ENCODE results near the gene TMEM11.
"Not testable (repeated sequence)": the region's sequence is repeated elsewhere in the genome, so short reads cannot be mapped to it uniquely, and the experiment has no call there.

Gene TMEM11

DNA sequence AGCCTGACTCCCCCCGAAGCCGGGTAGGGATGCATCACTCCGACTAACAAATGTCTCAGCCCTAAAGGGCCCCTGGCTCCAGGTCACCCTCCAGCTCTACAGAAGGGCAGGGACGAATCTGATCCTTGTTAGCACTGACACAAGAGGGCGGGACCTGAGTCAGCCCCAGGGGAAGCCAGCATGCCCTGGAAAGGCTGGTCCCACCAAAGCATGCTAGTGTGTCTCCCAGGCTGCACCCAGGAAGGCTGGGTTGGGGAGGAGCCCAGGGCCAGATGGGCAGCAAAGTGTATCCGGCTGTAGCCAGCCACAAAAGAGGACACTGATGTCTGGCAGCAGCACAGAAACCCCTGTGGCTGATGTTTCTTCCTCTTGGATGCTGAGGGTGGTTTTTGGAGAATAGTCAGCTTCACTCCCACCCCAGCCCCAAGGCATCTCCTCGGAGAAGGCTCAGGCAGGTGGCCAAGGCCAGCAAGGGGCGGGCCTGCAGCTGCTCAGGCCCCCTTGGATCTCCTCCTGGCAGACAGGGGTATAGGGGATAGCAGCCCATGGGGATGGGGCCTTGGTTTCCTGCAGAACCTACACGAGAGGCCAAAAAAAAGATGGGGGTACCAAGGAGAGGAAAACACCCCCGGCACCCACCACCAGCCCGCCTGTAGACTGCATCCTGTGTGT lies 28.2 kb upstream of the TMEM11 start:
- DNase-seq (ENCODE audit: low spot score): no peak

DNA sequence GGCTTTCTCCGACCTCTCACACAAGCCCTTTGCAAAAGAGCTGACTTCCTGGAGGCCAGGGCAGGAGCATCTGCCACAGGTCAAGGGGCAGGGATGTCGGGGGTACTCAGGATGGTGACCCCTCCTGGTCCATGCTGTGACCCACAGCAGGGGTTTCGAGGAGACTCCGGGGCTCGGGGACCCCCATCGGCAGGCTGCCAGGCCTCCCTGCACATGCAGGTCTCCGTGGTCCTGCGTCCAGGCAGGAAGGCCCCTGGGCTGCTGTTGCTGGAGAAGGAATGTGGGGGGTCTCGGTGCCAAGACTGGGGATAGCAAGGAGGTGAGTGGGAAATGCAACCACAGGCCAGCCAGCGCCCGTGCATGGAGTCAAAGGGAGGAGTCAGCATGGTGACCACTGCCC lies 27.6 kb upstream of the TMEM11 start:
- no peak for DNase-seq (ENCODE audit: low spot score)

DNA sequence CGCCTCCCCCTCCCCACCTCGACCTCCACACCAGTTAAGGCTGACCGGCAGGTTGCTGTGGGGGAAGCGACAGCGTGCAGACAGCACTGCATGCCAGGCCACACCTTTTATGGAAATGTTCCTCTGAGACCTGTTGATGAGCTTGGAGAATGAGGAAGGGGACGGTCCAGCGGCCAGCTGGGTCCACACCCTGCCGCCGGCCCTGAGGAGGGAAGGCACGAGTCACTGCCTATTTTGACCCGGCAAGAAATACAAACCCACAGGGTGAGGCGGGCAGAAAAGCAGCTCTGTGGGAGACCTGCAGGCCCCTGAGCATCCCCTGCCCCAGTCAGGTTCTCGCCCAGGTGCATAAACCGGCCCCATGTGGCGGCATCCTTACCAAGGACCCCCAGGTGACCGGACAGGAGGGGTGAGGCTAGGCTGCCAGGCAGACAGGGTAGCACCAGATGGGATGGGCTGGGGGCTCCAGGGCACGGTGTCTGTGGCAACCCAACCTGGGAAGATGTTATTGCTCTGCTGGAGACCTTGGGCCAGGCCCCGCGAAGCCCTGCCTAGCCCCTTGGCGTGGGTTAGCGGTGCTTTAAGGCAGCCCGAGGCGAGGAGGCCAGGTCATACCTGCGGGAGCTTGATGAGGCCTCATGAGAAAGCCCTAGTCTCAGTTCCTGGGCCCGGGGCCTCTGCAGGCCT lies 26.6 kb upstream of the TMEM11 start:
- no peak for DNase-seq (ENCODE audit: low spot score)

DNA sequence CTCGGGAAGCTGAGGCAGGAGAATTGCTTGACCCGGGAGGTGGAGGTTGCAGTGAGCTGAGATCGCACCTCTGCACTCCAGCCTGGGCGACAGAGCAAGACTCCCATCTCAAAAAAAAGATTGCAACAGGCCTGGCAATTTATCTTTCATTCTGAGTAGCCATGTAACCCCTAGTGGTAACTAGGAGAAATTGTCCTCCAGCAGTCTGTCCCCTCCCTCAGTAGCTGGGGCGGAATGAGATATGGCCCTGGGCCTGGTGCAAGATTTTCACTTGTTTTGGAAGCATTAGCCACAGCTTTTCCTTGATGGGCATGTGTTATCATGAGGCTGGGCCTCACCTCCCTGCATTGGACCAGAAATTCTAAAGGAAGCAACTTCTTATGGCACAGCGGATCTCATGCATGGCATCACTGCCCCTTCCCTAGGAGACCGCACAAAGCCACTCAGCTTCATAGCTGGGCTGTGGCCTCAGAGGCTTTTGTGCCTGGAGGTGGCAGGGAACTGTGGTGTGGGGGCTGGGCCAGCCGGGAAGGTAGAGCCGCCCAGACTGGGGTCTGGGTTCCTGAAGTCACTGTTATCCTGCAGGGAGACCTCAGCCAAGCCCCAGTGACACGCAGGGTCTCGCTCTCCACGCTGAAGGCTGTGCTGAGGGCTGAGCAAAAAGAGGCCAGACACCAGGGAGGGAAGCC lies 25.9 kb upstream of the TMEM11 start:
- peak; percentile 20 for DNase-seq (ENCODE audit: low spot score)

DNA sequence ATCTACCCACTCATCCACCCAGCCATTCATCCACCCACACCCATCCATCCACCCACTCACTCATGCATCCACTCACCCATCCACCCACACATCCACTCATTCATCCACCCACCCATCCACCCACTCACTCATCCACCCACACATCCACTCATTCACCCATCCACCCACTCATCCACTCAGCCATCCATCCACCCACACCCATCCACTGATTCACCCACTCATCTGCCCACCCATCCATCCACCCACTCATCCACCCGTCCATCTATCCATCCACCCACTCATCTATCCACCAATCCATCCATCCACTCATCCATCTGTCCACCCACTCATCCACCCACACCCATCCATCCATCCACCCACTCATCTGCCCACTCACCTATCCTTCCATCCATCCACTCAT lies 22.0 kb upstream of the TMEM11 start:
- no peak for DNase-seq (ENCODE audit: low spot score)

DNA sequence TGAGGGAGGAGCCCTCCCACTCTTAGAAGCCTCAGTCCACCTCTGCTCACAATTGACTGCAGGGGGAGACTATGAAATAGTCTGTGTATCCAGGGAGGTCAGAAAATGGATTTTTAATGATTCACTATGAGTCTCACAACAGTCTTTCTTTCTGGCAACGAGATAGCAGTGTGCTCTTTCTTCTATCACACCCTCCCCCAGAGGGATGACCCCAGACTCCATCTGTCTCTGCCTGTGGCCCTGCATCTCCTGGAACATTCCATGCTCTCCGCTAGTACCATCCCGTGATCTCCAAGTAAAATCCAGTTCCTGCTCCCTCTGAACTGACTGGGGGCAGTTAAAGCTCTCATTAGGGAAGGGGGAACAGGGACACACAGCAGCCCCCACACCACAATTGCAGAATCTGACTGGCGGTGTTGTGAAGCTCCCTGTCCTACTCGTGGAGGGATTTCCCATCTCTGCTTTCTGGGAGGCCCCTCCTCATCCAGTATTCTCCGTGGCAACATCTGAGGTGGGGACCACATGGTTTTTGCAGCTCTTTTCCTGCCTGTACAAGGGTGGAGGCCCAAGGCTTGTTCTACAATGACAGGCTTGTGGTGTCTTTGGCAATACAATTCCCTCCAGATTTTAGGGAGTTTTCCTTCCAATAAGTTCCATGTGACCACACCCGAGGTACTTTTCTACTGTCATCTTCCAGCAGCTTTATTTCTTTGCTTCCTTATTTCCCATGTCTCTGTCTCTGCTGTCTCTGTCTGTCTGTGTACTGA lies 19.8 kb upstream of the TMEM11 start:
- no peak for DNase-seq (ENCODE audit: low spot score)

DNA sequence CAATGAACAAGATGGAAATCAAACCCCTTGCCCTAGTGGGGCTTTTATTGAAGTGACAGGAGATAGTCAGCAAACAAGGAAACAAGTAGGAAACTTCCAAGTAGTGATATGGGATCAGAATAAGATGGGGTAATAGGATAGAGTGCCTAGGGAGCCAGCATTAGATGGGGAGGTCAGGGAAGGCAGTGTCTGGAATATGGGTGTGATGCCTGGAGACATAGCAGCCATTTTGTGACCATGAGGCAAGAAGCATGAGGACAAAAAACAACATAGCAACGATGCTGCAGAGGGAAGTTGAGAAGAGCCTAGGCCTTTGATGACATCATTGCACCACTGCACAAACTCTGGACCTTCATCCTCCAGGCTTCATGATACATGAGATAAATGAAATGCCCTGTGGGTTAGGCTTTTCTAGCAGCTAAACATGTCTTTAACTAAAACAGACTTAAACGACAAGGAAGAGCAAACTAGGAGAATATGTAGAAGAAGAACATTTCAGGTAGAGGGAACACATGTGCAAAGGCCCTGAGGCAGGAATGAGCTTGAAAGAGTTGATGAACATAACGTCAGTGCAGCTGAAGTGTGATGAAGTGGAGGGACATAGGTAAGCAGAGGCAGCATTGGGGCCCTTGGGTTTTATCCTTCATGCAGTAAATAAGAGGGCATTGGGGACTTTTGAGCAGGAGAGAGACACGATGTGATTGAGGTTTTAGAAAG lies 18.2 kb upstream of the TMEM11 start:
- no peak for DNase-seq (ENCODE audit: low spot score)

DNA sequence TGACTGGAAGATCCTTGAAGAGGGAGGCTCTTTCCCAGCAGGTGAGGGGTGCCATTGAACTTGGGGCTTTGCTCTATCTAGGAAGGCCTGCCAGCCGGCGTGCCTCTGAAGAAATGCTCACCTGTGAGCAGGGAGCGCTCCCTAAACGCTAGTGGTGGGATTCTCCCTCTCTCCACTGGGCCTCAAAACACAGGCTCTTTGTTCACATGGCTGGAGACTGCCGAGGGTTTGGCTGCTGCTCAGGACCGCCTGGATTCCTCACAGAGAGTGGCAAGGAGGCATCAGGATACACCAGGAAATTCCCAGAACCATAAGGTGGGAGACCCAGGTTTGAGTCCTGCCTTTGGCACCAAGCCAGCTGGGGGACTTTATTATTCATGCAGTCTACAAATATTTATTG lies 17.6 kb upstream of the TMEM11 start:
- no peak for DNase-seq (ENCODE audit: low spot score)

DNA sequence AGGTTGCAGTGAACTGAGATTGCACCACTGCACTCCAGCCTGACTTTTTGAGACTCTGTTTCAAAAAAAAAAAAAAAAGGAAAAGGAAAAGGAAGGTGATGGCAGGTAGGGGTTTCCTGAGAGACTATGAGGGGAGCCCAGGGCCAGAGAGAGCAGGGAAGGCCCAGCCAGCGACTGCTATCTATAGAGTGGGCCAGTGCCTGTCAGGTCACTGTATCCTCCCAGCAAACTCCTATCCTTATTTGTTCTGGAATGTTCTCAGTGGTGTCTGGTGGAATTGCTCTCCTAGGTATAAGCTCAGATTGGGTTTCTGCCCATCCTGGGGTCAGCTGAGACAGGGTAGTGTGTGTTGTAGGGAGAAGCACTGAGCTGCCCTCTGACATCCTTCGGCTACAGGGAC lies 14.9 kb upstream of the TMEM11 start:
- no peak for DNase-seq (ENCODE audit: low spot score)

DNA sequence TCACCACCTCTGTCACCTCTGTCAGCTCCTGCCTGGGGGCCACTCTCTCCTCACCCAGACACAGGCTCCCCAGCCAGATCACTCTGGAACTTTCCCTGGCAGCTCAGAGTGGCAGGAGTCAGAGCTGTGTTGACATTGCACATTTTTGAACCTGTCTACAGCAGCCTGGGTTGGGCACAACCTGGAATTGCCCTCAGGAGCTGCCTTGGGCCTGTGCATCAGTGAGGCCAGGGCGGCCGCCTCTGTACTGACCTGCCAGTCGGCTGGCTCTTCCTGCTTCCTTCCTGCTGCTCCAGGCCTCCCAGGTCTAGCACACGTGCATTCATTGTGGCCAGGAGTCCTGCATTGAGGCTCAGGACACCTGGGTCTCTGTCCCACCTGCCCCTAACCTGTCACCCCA lies 14.2 kb upstream of the TMEM11 start:
- no peak for DNase-seq (ENCODE audit: low spot score)

DNA sequence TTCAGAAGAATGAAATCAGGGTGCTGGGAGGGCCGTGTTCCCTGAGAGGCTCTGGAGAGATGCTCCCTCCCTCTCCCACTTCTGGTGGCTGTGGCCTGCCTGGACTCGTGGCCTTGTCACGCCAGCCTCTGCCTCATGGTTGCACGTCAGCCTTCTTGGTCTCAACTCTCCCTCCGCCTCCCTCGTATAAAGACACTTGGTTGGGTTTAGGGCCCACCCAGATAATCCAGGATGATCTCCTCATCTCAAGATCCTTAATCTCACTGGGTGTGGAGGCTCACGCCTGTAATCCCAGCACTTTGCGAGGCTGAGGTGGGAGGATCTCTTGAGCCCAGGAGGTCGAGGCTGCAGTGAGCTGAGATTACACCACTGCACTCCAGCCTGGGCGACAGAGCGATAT lies 13.3 kb upstream of the TMEM11 start:
- not testable (repeated sequence) for DNase-seq (ENCODE audit: low spot score)

DNA sequence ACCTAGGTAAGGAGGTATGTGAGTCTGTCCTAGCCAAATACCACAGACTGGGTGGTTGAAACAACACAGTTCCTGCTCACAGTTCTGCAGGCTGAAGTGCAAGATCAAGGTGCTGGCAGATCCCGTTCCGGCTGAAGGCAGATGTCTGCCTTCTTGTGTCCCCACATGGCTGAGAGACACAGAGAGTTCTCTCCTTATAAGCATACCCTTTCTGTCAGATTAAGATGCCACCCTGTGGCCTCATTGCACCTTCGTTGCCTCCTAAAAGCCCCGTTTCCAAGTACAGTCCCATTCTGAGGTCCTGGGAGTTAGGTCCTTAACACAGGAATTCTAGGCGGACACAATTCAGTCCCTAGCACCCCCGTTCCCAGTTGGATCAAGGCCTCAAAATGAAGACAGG lies 9.1 kb upstream of the TMEM11 start:
- no peak for DNase-seq (ENCODE audit: low spot score)

DNA sequence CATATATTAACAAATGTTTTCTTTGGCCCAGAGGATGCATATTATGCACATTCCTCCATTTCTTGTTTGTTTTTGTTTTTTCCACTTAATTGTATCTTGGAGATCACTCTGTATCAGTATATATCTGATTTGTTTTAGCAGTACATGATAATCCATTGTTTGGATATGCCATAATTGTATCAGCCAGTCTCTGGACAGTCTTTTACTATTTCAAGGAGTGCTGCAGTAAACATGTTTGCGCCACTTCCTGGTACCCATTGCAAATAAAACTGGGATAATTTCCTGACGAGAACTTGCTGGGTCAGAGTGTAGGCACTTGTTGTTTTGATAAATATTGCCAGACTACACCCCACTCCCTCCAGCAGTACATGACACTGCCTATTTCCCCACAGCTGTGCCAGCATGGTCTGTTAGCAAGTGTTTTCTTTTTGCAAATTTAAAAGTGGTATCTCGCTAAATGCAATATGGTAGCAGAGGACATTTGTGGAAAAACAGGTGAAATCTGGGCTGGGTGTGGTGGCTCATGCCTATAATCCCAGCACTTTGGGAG lies 4.9 kb upstream of the TMEM11 start:
- DNase-seq (ENCODE audit: low spot score): no peak

DNA sequence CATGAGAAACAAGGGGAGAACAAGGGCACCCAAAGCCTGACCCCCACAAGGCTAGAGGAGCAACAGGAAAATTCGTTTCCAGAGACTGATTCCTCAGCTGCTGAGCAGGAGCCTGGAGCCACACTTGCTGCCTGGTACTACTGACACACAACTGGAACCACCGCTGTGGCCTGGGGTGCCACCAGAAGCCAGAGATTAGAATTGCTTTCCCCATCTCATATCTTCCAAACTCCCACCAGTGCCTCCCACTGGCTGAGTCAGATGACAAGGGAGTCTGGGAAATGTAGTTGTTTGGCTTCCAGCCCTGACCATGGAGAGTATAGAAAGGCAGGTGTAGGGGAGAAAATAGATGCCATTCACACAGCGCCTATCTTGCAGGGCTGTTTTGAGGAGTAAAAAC lies 4.1 kb upstream of the TMEM11 start:
- DNase-seq (ENCODE audit: low spot score): no peak

DNA sequence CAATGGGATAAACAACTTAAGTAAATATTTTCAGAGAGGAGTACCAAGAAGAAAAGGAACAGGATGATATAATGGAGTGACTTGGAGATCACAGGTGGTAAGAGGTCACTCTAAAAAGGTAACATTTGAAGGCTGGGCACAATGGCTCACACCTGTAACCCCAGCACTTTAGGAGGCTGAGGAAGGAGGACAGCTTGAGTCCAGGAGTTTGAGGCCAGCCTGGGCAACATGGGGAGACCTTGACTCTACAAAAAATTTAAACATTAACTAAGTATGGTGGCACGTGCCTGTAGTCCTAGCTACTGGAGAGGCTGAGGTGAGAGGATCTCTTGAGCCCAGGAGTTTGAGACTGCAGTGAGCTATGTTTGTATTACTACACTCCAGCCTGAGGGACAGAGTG lies 3.4 kb upstream of the TMEM11 start:
- no peak for DNase-seq (ENCODE audit: low spot score)

DNA sequence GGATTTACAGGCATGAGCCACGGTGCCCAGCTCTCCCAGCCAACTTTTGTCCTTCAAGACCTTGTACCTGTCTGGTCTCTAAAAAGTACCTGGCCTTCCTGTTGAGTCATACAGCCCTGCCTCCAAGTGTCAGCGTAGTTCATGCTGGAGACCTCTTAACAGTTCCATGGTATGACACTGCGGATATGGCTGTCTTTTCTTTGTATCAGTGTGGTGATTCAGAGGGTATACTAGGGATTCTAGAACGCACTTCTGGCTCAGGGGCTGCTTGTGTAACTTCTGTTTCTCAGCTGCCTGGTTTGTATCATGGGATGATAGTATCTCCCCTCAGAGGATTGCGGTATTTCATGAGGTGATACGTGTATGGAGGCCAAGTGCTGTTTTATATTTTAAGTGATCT lies 2.0 kb upstream of the TMEM11 start:
- no peak for DNase-seq (ENCODE audit: low spot score)

DNA sequence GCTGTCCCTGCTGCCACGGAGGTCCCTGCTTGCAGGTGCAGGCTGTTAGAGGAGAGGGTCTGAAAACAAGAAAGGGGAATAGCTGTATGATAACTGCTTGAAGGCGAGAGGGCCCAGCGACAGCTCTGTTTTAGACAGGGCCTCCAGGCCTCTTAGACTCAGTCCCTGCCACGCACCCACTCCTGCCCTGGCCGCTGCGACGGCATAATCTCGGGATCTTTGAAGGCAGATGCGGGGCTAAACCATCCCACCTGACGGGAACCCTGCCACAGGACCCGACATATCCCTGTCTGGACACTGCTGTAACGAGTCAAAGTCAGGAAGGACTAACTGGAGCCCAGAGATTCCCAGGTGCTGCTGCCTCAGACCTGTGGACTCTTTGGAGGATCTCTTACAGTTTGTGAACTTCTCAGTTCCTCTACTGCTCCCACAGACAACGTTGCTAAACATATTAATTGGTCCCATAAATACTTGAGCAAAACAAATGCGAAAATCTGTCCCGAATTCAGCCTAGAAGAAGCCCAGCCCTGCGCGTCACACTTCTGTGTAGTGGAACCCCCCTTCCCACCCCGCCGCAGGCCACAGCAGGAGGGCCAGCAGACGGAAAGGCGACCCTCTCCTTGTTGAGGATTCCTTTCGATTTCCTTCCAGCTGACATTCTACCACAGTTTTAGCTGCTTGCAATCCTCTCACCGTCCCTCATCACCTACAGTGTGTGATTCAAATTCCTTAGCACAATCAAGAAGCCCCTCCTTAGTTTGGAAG lies 998 bp upstream of the TMEM11 start:
- DNase-seq (ENCODE audit: low spot score): no peak

DNA sequence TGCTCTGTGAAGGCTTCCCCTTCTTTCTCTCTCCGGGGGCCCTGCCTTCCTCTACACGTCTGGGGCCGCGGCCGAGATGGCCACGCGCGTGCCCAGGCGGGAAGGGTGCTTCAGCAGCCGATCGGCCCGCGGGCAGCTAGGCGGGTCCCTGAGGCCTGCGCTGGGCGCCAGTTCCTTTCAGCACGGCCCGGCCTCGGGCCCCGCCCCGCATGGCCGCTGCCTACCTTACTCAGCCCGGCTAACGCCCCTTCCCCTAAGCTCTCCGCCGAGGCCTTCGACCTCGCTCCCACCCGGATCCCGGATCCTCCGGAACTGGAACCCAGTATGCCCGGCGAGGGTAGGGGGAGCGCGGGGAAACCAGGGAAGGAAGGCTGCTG lies 335 bp downstream of the TMEM11 start:
- no peak for DNase-seq (ENCODE audit: low spot score)

DNA sequence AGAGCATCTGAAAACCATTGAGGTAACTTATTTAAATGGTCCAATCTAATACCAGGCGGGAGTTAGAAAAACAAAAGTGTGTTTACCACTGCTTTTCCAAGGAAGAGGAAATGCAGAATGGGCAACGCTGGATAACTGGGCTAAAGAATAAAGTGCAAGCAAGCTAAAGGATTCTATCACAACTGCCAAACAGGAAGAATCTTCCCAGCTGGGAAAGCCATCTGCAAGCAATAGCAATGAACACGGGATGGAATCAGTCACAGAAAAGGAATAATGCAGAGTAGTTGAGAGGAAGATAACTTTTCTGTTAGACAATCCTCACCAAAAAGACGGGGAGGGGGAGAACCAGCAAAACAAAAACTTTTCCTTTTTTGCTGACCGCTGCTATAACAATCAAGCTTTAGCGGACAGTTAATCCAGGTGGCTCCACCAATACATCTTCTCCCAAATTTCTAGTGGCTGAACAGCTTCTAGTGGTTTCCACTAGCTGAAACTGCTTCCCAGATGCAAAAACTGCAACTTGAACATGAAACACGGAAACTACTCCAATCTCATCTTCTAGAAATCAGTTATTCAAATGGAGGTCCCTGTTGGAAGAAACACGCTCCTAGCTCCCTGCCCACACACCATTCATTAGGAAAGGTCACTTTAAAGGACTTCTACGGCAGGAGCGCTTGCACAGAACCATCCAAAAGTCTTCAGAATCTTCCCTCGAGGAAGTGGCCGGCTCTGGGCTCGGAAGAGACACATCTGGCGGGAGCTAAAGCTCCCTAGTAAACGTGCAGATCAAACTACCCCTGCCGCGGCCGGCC lies 929 bp downstream of the TMEM11 start:
- no peak for DNase-seq (ENCODE audit: low spot score)

DNA sequence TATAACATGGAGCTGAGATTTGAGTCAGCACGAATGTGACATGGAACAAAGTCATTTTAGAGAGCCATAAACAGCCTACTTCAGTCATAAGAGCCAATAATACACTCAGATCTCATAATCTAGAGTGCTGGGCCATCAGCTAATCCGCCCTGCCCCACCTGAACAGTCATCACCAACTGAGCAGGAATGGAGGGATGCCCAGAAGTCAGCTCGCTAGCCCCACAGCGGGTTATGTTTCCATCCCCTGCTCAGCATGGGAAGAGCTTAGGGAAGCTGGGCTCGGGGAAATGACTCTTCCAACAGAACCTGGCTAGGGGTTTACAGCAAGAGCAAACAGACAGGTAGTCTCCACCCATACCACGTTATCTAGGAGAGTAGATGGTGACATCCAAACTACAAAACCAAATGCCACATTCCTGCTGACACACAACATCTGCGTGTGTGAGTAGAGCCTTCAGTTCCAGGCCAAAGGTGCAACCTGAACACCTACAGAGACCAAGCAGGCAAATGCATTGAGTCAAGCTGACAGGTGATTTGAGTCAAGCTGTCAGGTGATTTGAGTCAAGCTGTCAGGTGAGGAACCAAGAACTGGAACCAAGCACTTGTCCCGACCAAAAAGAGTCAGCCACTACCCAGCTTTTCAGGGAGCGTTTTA lies 2.0 kb downstream of the TMEM11 start:
- DNase-seq (ENCODE audit: low spot score): no peak
